Heart left ventricle (tissue), 16 donors: Measurements from ENCODE around the gene HMGN4. TPM values are rescaled to one million over a fixed set of nuclear protein-coding genes. Genes with fewer than 3 reads are reported as not detected.
A peak's percentile ranks its signal among the peaks of the same experiment; 100 is the strongest.

Experiments used
- ATAC-seq, 4 donors: fragments of 200-7000 bp; cut with Tn5 transposase; one replicate each; pipeline ENCODE4 v1.9.1; 2020 to 2022; ENCODE audit warnings: moderate library complexity in 4 of 4, mild to moderate bottlenecking in 3 of 4, moderate number of reproducible peaks in 1 of 4
- DNase-seq, 5 donors: peaks; one replicate each; pipeline ENCODE4 v3.0.0-alpha.2; 2020
- H3K27ac ChIP-seq, 12 donors: fragments of 200-600 bp; sonication (generic) in 4 of 12; one replicate each; pipeline versions ENCODE4 v1.5.0 to v1.8.0; 2016 to 2022; ENCODE audit warnings: mild to moderate bottlenecking in 2 of 12
- H3K27me3 ChIP-seq, 9 donors: fragments of 200-600 bp; sonication (generic) in 2 of 9; one replicate each; pipeline versions ENCODE4 v1.5.1 to v1.8.0; 2016 to 2022; ENCODE audit warnings: mild to moderate bottlenecking in 3 of 9
- H3K36me3 ChIP-seq, 9 donors: fragments of 200-600 bp; sonication (generic) in 2 of 9; one replicate each; pipeline versions ENCODE4 v1.5.0 to v1.8.0; 2018 to 2022; ENCODE audit warnings: mild to moderate bottlenecking in 2 of 9
- H3K4me1 ChIP-seq, 12 donors: fragments of 200-600 bp; sonication (generic) in 4 of 12; one replicate each; pipeline versions ENCODE4 v1.5.0 to v1.8.0; 2016 to 2022; ENCODE audit warnings: mild to moderate bottlenecking in 3 of 12
- H3K4me3 ChIP-seq, 12 donors: fragments of 200-600 bp; sonication (generic) in 4 of 12; one replicate each; pipeline versions ENCODE4 v1.5.0 to v1.8.0; 2017 to 2022; ENCODE audit warnings: mild to moderate bottlenecking in 9 of 12, moderate library complexity in 4 of 12
- H3K9me3 ChIP-seq, 12 donors: fragments of 200-600 bp; sonication (generic) in 4 of 12; one replicate each; pipeline versions ENCODE4 v1.5.0 to v1.8.0; 2016 to 2022; ENCODE audit warnings: mild to moderate bottlenecking in 1 of 12
- CTCF ChIP-seq, 12 donors: fragments of 200-600 bp; sonication (generic) in 4 of 12; IDR thresholded peaks; one replicate each; pipeline versions ENCODE4 v1.5.0 to v1.8.0; 2018 to 2022; ENCODE audit warnings: antibody characterized with exemption in 12 of 12, mild to moderate bottlenecking in 5 of 12
- POLR2A ChIP-seq, 2 donors: fragments of 450-650 bp; IDR thresholded peaks; one replicate each; pipeline ENCODE4 v1.6.1; 2017; ENCODE audit warnings: antibody characterized with exemption in 2 of 2, mild to moderate bottlenecking in 2 of 2, moderate library complexity in 2 of 2
- WGBS, 4 donors: extraction: QIAGEN DNeasy Blood & Tissue Kit in 2 of 4; methylation state at CpG; one replicate each; pipeline versions ENCODE4 v1.1.5 to v1.1.7; 2013 to 2018; 5-methylcytosine and 5-hydroxymethylcytosine counted together
- intact Hi-C, 10 donors: fragments of 100-400 bp; cut with DNase I; formaldehyde crosslinking; loops; one replicate each; pipeline versions ENCODE4 v1.11.1 to v1.14.2; 2022
- polyA plus RNA-seq, 2 donors: library from polyadenylated mRNA; stranded (reverse); fragments of 200-250 nt; gene quantifications; one replicate each; pipeline ENCODE4 v1.2.3, GENCODE V29; 2013
- total RNA-seq, 9 donors: library from RNA; depleted of rRNA in 2 of 9; stranded (reverse); fragments of >200 nt in 2 of 9; fragmentation: NEBNext Ultra II Directional in 3 of 9; extraction: Animal tissue kit (Norgen Biotek cat#: 25700) in 3 of 9; gene quantifications; one replicate each; pipeline versions ENCODE4 v1.1.0 to v1.2.4, GENCODE V29; 2016 to 2023
- donor health status: ischemic (EF 13 %, LVEDD 7.1; RV severe dilation, severe dysfunction).
- donor health status: healthy with polysubstance abuse.
- donor health status: DM: no; HTN: yes; CAD: no.
- donor health status: DM: no; HTN: no; CAD: no.
- donor health status: ischemic (EF 25% LVEDD 6.9; RV normal size, moderate dysfunction).
- donor health status: ischemic (EF 25% LVEDD 5.7; RV mildly dilated, moderate dysfunction).
- donor health status: healthy.
- donor health status: DM: yes; HTN: yes; CAD: no.
- donor health status: ischemic (EF 35%, LVEDD 5.7; RV mildly dilated, moderate dysfunction).
- donor health status: nonischemic (EF 11% LVEDD 7.7; RV severe dilation, severe dysfunction).
- donor health status: DM: yes; HTN: yes; CAD: no.
- donor health status: PGD.
- donor health status: ischemic (EF 29% LVEDD 5.4; RV normal size, mild dysfunction).
- donor health status: nonischemic (EF 23%, LVEDD 6.1; RV moderate dilation, normal function).

HMGN4 gene
- total and polyA plus RNA-seq, 11 donors = 5.8 to 52.8 (median 32.1) TPM

GRCh38 chr6:26552205-26552604 is 14.0 kb downstream of the HMGN4 start:
- ATAC-seq (no peak), DNase-seq (no peak)
- no peak for TF ChIP-seq CTCF (IDR thresholded peaks at IDR 0.05)
- TF ChIP-seq POLR2A (IDR thresholded peaks at IDR 0.05) = no peak
- Histone ChIP-seq H3K27me3 (no peaks in the 10 kb centered on the region), H3K9me3 (no peaks in the 10 kb centered on the region), H3K27ac (peak overlapping the region in 1 of 12 donors; percentile 90), H3K36me3 (no peaks in the 10 kb centered on the region), H3K4me3 (peak overlapping the region in 1 of 12 donors; percentile 60), H3K4me1 (peaks cover 0 to 33% (median 10%) of the 10 kb centered on the region in 12 donors)
- 89 to 94% (median 92%) methylated on average over 10 of the region's 10 CpGs for WGBS, 4 donors
- intact Hi-C loops = loop anchor here in 4 of 10 donors (2.0 to 10.0 kb wide), 5 partner anchors 13 to 923 kb away; partner anchors contain the start of genes HMGN4 (in 2 of the 4) and ZNF184 (in 1 of the 4)

GRCh38 chr6:26552640-26553188 is 14.5 kb downstream of the HMGN4 start:
- no peaks in the 10 kb centered on the region for H3K27me3 ChIP-seq
- DNase-seq = no peak
- no peak for ATAC-seq
- intact Hi-C loops = loop anchor here in 6 of 10 donors (1.0 to 10.0 kb wide), 9 partner anchors 14 to 922 kb away; partner anchors contain the start of genes HMGN4 (in 3 of the 6) and ZNF184 (in 1 of the 6)
- H3K4me3 ChIP-seq = peak overlapping the region in 11 of 12 donors; percentile 37 to 66 (median 60)
- WGBS, 4 donors = 55 to 67% (median 64%) methylated on average over 11 of the region's 11 CpGs
- H3K36me3 ChIP-seq = no peaks in the 10 kb centered on the region
- peaks cover 0 to 33% (median 10%) of the 10 kb centered on the region in 12 donors for H3K4me1 ChIP-seq
- TF ChIP-seq POLR2A (IDR thresholded peaks at IDR 0.05) (no peak), CTCF (IDR thresholded peaks at IDR 0.05) (no peak)
- no peaks in the 10 kb centered on the region for H3K9me3 ChIP-seq
- peak overlapping the region in 8 of 12 donors; percentile 66 to 90 (median 84) for H3K27ac ChIP-seq

- Histone ChIP-seq H3K4me3 (peak overlapping the region; percentile 26 to 66 (median 60)), H3K9me3 (no peaks in the 10 kb centered on the region), H3K27ac (peak overlapping the region; percentile 18 to 90 (median 84)), H3K4me1 (peaks cover 0 to 33% (median 10%) of the 10 kb centered on the region in 12 donors), H3K27me3 (no peaks in the 10 kb centered on the region), H3K36me3 (no peaks in the 10 kb centered on the region)
- 0 to 1% (median 1%) methylated on average over 13 of the region's 13 CpGs for WGBS, 4 donors
- peak; percentile 72 to 87 (median 82) for ATAC-seq
- peak; percentile 60 to 79 (median 73) for DNase-seq
- intact Hi-C loops = loop anchor here in 6 of 10 donors (1.0 to 10.0 kb wide), 9 partner anchors 14 to 922 kb away; partner anchors contain the start of genes HMGN4 (in 3 of the 6) and ZNF184 (in 1 of the 6)
- TF ChIP-seq CTCF (IDR thresholded peaks at IDR 0.05) (no peak), POLR2A (IDR thresholded peaks at IDR 0.05) (no peak)
These were observed 15.1 kb downstream of the HMGN4 start for GRCh38 chr6:26553264-26553634.

GRCh38 chr6:26553635-26554446 is 15.7 kb downstream of the HMGN4 start:
- ATAC-seq = peak; percentile 85 to 93 (median 88)
- no peak for TF ChIP-seq POLR2A (IDR thresholded peaks at IDR 0.05)
- TF ChIP-seq CTCF (IDR thresholded peaks at IDR 0.05) = no peak
- WGBS, 4 donors = 0 to 1% (median 0%) methylated on average over 19 of the region's 19 CpGs
- Histone ChIP-seq H3K27ac (peak overlapping the region; percentile 18 to 90 (median 84)), H3K4me1 (peaks cover 0 to 33% (median 10%) of the 10 kb centered on the region in 12 donors), H3K9me3 (no peaks in the 10 kb centered on the region), H3K4me3 (peak overlapping the region; percentile 26 to 66 (median 60)), H3K27me3 (no peaks in the 10 kb centered on the region), H3K36me3 (no peaks in the 10 kb centered on the region)
- intact Hi-C loops = loop anchor here in 7 of 10 donors (1.0 to 10.0 kb wide), 10 partner anchors 14 to 921 kb away; partner anchors contain the start of genes HMGN4 (in 3 of the 7) and ZNF184 (in 1 of the 7)
- peak; percentile 66 to 85 (median 72) for DNase-seq
